Erythroblast (primary cell): ENCODE results near the gene LRP5.

ENCODE experiments used
- GATA1 ChIP-seq: IDR thresholded peaks from 2 replicates; pipeline ENCODE4 v1.6.1; 2011; ENCODE audit warnings: low read depth, mild to moderate bottlenecking, control low read depth, low read length, moderate library complexity
- POLR2A ChIP-seq: IDR thresholded peaks from 2 replicates; pipeline ENCODE4 v1.6.1; 2011; ENCODE audit warnings: mild to moderate bottlenecking, low read length

GRCh38 chr11:68447015-68447801 is 134.8 kb downstream of the LRP5 start:
- TF ChIP-seq POLR2A (no peak), GATA1 (no peak)
